ENCODE data around the gene SGSM1. TPM values are rescaled to one million over a fixed set of nuclear protein-coding genes. Genes with fewer than 3 reads are reported as not detected.

Gene SGSM1
- total RNA-seq, 2 experiments from 2014 or later = 0.12 to 0.17 TPM

- CTCF ChIA-PET = interaction anchor here (1.1 to 2.9 kb wide), 3 partner anchors 10 to 54 kb away, joined by 3 to 11 read pairs (median 4); no protein-coding TSS in a partner anchor
- Mint-ChIP-seq H3K4me3 (no peak overlapping the region), H3K9me3 (peaks cover 14% of the 10 kb centered on the region), H3K4me1 (ENCODE audit: low read depth) (peaks cover 2% of the 10 kb centered on the region), H3K36me3 (ENCODE audit: low read depth) (peaks cover 6% of the 10 kb centered on the region), H3K27ac (no peak overlapping the region), H3K27me3 (ENCODE audit: low read depth) (no peaks in the 10 kb centered on the region)
- intact Hi-C loops (cut with micrococcal nuclease) = no loop called here
- no peak for DNase-seq
These were observed 7.2 kb downstream of the SGSM1 start for GRCh38 chr22:24812950-24813775.

GRCh38 chr22:24813861-24814770, 8.1 kb downstream of the SGSM1 start:
- no peak for DNase-seq
- peaks cover 14% of the 10 kb centered on the region for H3K9me3 Mint-ChIP-seq
- H3K4me3 Mint-ChIP-seq = no peak overlapping the region
- H3K36me3 Mint-ChIP-seq (ENCODE audit: low read depth) = peaks cover 6% of the 10 kb centered on the region
- no peak overlapping the region for H3K27ac Mint-ChIP-seq
- H3K4me1 Mint-ChIP-seq (ENCODE audit: low read depth) = peaks cover 2% of the 10 kb centered on the region
- no peaks in the 10 kb centered on the region for H3K27me3 Mint-ChIP-seq (ENCODE audit: low read depth)
- intact Hi-C loops (cut with micrococcal nuclease) = no loop called here
- CTCF ChIA-PET = interaction anchor here (2.9 kb wide), 1 partner anchor 11 kb away, joined by 11 read pairs; no protein-coding TSS in a partner anchor

GRCh38 chr22:24816806-24817205, 10.8 kb downstream of the SGSM1 start:
- DNase-seq = no peak
- H3K4me3 Mint-ChIP-seq = no peak overlapping the region
- no peaks in the 10 kb centered on the region for H3K27me3 Mint-ChIP-seq (ENCODE audit: low read depth)
- H3K36me3 Mint-ChIP-seq (ENCODE audit: low read depth) = peaks cover 6% of the 10 kb centered on the region
- intact Hi-C loops (cut with micrococcal nuclease) = no loop called here
- CTCF ChIA-PET = interaction anchor here (0.6 to 1.2 kb wide), 2 partner anchors 14 to 1788 kb away, joined by 4 read pairs; no protein-coding TSS in a partner anchor
- no peaks in the 10 kb centered on the region for H3K4me1 Mint-ChIP-seq (ENCODE audit: low read depth)
- peaks cover 14% of the 10 kb centered on the region for H3K9me3 Mint-ChIP-seq
- no peak overlapping the region for H3K27ac Mint-ChIP-seq

- H3K4me1 Mint-ChIP-seq (ENCODE audit: low read depth) = no peaks in the 10 kb centered on the region
- intact Hi-C loops (cut with micrococcal nuclease) = no loop called here
- no peak overlapping the region for H3K4me3 Mint-ChIP-seq
- CTCF ChIA-PET = no interaction called here
- no peaks in the 10 kb centered on the region for H3K27me3 Mint-ChIP-seq (ENCODE audit: low read depth)
- peaks cover 6% of the 10 kb centered on the region for H3K36me3 Mint-ChIP-seq (ENCODE audit: low read depth)
- DNase-seq = no peak
- no peak overlapping the region for H3K27ac Mint-ChIP-seq
- H3K9me3 Mint-ChIP-seq = peaks cover 14% of the 10 kb centered on the region
These were observed 13.5 kb downstream of the SGSM1 start for GRCh38 chr22:24819487-24819886.

- CTCF ChIA-PET = no interaction called here
- no peaks in the 10 kb centered on the region for H3K27me3 Mint-ChIP-seq (ENCODE audit: low read depth)
- no peaks in the 10 kb centered on the region for H3K4me1 Mint-ChIP-seq (ENCODE audit: low read depth)
- no peak for DNase-seq
- H3K4me3 Mint-ChIP-seq = no peak overlapping the region
- intact Hi-C loops (cut with micrococcal nuclease) = no loop called here
- H3K9me3 Mint-ChIP-seq = peaks cover 12% of the 10 kb centered on the region
- H3K36me3 Mint-ChIP-seq (ENCODE audit: low read depth) = peaks cover 6% of the 10 kb centered on the region
- no peak overlapping the region for H3K27ac Mint-ChIP-seq
These were observed 14.0 kb downstream of the SGSM1 start for GRCh38 chr22:24819911-24820461.

DNA sequence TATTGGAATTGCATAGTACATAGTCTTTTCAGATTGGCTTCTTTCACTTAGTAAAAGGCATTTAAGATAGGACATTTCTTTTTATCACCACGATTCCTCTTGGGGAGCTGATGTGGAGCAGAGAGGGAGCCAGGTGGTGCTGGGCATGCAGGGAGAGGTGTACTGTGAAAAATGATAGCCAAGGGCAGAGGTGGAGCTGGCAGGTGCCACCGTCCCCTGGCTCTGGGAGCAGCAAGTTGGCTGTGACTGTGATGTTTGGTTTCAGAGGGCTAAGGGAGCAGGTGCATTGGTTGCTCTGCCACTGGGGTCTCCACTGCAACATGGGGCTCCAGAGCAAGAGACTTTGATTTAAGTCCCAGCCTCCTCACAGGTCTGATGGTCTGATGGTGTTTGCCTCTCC, 16.5 kb downstream of the SGSM1 start:
- Mint-ChIP-seq H3K27me3 (ENCODE audit: low read depth) (no peaks in the 10 kb centered on the region), H3K9me3 (no peaks in the 10 kb centered on the region), H3K4me1 (ENCODE audit: low read depth) (no peaks in the 10 kb centered on the region), H3K4me3 (no peak overlapping the region), H3K27ac (no peak overlapping the region), H3K36me3 (ENCODE audit: low read depth) (no peaks in the 10 kb centered on the region)
- DNase-seq = no peak
- CTCF ChIA-PET = no interaction called here
- intact Hi-C loops (cut with micrococcal nuclease) = no loop called here

- DNase-seq = no peak
- Mint-ChIP-seq H3K27ac (no peak overlapping the region), H3K36me3 (ENCODE audit: low read depth) (no peaks in the 10 kb centered on the region), H3K27me3 (ENCODE audit: low read depth) (no peaks in the 10 kb centered on the region), H3K9me3 (no peaks in the 10 kb centered on the region), H3K4me3 (no peak overlapping the region), H3K4me1 (ENCODE audit: low read depth) (no peaks in the 10 kb centered on the region)
- CTCF ChIA-PET = interaction anchor here (0.7 to 1.6 kb wide), 2 partner anchors 27 to 589 kb away, joined by 4 to 7 read pairs; no protein-coding TSS in a partner anchor
- intact Hi-C loops (cut with micrococcal nuclease) = no loop called here
These were observed 17.8 kb downstream of the SGSM1 start for GRCh38 chr22:24823787-24824186.

DNA sequence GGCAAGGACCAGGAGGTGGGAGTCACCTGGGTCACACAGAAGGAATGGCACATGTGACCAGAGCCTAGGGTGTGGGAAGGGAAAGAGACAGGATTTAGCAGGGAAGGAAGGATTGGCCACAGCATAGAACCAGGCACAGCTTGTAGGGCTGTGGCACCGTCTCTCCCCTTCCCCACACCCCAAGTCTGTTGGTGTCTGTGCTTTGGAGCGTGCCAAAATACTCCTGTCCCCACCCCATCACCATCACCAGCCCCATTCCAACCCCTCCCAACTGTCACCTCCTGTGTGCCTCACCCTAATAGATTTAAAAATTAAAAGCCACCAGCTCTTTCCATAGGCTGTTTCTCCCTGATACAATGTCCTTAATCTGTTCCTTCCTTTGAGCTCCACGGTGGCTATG, 18.2 kb downstream of the SGSM1 start:
- H3K27ac Mint-ChIP-seq = no peak overlapping the region
- H3K36me3 Mint-ChIP-seq (ENCODE audit: low read depth) = no peaks in the 10 kb centered on the region
- intact Hi-C loops (cut with micrococcal nuclease) = no loop called here
- no peaks in the 10 kb centered on the region for H3K27me3 Mint-ChIP-seq (ENCODE audit: low read depth)
- no peaks in the 10 kb centered on the region for H3K4me1 Mint-ChIP-seq (ENCODE audit: low read depth)
- no peak overlapping the region for H3K4me3 Mint-ChIP-seq
- no peaks in the 10 kb centered on the region for H3K9me3 Mint-ChIP-seq
- CTCF ChIA-PET = interaction anchor here (1.6 kb wide), 1 partner anchor 26 kb away, joined by 7 read pairs; no protein-coding TSS in a partner anchor
- no peak for DNase-seq

DNA sequence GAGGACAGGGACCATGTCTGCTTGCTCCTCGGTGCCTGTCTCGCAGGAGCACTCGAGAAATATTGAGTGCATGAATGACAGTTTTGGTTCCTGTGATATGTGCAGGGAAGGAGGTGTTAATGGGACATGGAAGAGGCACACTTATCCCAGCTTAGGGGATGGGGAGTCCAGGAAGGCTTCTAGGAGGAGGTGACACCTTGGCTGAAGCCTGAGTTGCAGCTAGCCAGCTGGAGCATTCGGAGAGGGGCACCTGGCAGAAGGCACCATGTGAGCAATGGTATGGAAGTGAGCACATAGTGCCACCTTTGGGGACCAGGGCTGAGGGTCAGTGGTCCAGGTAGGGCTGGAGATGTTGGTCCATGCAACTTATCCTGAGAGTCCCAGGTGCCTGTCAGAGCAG, 18.9 kb downstream of the SGSM1 start:
- no peaks in the 10 kb centered on the region for H3K27me3 Mint-ChIP-seq (ENCODE audit: low read depth)
- no peak for DNase-seq
- no peaks in the 10 kb centered on the region for H3K9me3 Mint-ChIP-seq
- CTCF ChIA-PET = no interaction called here
- no peak overlapping the region for H3K27ac Mint-ChIP-seq
- no peaks in the 10 kb centered on the region for H3K36me3 Mint-ChIP-seq (ENCODE audit: low read depth)
- H3K4me1 Mint-ChIP-seq (ENCODE audit: low read depth) = no peaks in the 10 kb centered on the region
- intact Hi-C loops (cut with micrococcal nuclease) = no loop called here
- H3K4me3 Mint-ChIP-seq = no peak overlapping the region

- Mint-ChIP-seq H3K4me3 (no peak overlapping the region), H3K4me1 (ENCODE audit: low read depth) (no peaks in the 10 kb centered on the region), H3K27me3 (ENCODE audit: low read depth) (no peaks in the 10 kb centered on the region), H3K27ac (no peak overlapping the region), H3K9me3 (no peaks in the 10 kb centered on the region), H3K36me3 (ENCODE audit: low read depth) (no peaks in the 10 kb centered on the region)
- no peak for DNase-seq
- intact Hi-C loops (cut with micrococcal nuclease) = no loop called here
- CTCF ChIA-PET = interaction anchor here (0.9 to 1.6 kb wide), 3 partner anchors 8 to 23 kb away, joined by 3 to 5 read pairs (median 4); no protein-coding TSS in a partner anchor
These were observed 20.8 kb downstream of the SGSM1 start for GRCh38 chr22:24826710-24827285.

DNA sequence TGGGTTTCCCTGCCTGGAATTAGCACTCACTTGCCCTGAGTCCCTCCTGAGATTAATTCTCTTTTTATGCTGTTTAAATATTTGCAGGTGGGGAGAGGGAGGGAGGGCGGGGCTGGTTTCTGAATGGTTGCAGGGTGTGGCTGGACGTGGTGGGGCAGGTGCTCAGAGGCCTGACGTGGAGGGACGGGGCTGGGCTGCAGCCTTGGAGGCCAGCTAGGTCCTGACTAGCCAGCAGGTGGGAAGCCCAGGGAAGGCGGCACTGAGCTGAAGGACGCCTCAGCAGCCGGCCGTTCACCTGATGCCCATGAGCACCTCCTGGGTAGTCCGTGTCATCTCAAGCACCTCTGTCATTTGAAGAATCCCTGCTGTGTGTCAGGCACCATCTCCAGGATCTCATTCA, 21.3 kb downstream of the SGSM1 start:
- no peaks in the 10 kb centered on the region for H3K9me3 Mint-ChIP-seq
- no peaks in the 10 kb centered on the region for H3K36me3 Mint-ChIP-seq (ENCODE audit: low read depth)
- CTCF ChIA-PET = interaction anchor here (0.9 to 1.2 kb wide), 2 partner anchors 9 to 24 kb away, joined by 3 to 4 read pairs; no protein-coding TSS in a partner anchor
- no peak overlapping the region for H3K27ac Mint-ChIP-seq
- intact Hi-C loops (cut with micrococcal nuclease) = no loop called here
- H3K4me1 Mint-ChIP-seq (ENCODE audit: low read depth) = no peaks in the 10 kb centered on the region
- H3K27me3 Mint-ChIP-seq (ENCODE audit: low read depth) = no peaks in the 10 kb centered on the region
- no peak for DNase-seq
- no peak overlapping the region for H3K4me3 Mint-ChIP-seq

All from activated naive CD4-positive, alpha-beta T cell treated with anti-CD3 and anti-CD28 coated beads for 36 hours (primary cell).